Activated T-cell treated with anti-CD3 and anti-CD28 coated beads for 1 hour (primary cell): ENCODE data around the gene TSPAN12.

Source experiments
- DNase-seq: peaks from one replicate; pipeline ENCODE4 v3.0.0-alpha.2; 2020; ENCODE audit warnings: low read depth

The TSPAN12 gene

DNA sequence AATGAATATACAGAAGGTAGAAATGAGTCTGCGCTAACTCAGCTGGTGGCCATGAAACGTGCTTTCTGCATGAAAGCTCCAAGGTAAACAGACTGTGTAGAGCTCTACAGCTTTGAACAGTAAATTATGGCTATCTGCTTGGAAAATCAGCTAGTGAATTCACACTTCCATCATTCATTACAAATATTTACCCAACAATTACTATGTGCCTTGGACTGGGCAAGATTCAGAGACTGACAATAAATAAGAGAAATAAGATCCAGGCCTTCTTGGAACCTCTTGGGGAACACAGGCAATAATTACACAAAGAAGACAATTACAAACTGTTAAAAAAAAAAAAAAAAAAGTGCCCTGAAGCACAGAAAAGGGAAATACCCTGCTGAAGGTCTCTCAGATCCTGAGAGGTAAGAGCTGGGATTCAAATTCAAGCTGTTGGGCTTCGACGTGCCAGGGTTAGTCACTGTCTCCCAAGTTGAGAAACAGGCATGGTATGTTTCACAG is 15.8 kb downstream of the TSPAN12 start:
- DNase-seq = no peak

DNA sequence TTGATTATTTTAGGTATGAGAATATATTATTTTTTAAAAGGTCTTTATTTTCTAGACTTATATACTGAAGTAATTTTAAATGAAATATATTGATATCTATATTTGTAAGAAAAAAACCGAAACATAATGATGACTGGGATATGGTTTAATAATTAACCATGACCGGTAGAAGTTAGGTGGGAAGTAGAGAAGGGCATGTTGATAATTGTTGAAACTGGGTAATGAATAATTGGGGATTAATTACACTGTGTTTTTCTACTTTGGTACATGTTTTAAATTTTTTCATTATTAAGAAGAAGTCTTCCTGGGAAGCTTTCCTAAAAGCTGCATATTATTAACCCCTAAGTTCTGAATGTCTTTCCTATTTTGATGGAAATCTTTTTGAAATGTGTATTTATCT is 16.3 kb downstream of the TSPAN12 start:
- DNase-seq = no peak

DNA sequence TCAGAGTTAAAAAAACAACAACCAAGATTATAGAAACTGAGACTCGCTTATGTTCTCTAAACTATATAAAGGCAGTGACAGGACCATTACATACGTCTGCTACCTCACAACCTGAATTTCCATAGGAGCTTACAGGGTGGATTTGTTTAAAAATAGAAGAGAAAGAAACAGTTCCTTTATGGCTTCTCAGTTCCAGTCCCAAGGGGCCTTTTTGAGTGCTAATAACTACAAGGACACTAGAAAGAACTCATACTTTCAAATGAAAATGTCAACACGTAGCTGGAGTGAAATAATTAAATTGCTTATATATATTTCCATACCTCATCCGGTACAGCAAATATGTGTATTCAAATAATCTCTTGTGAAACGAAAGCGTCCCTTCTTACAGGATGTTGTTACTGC is 19.7 kb downstream of the TSPAN12 start:
- no peak for DNase-seq

GRCh38 chr7:120837599-120837998 is 20.3 kb downstream of the TSPAN12 start:
- no peak for DNase-seq

DNA sequence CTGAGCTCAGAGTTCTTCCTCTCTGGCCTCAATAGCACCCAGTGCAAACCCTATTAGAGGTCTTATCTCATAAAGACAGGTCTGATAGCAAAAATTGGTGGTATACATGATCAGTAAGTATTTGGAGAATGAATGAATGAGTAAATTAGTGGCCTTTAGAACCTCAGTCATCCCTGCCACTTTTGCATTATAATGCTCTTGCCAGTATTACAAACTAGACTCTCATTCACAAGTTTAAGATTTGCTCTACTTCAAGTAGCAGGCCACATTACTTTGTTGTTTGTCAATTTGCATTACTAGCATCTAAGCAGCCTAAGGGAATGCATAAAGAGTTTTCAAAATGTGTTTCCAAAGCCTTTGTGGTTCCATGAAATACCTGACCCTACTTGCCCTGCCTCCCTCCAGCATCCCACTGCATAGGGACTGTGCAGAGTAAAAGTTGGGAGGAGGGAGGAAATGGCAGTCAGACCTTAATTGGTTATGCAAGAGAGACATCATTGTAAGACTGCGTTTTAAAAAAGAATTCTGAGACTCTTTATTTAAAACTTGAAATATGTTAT is 21.3 kb downstream of the TSPAN12 start:
- DNase-seq = no peak

DNA sequence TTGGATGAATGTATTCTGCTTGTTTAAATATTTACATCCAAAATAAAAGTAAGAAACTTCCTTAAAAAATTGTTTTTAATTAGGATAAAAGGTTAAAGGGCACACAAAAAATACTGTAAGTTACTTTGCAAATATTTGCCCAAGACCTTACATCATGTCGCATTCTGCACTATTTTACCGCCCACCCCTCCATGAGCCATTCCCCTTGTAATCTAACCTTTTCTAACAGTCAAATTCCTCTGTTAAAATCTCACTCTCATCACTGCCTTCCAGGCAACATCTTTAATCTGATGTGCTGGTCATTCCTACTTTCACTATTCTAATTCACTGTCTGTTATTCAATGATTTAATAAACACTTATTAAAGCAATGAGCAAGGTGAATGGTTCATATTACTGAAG is 23.2 kb downstream of the TSPAN12 start:
- no peak for DNase-seq

DNA sequence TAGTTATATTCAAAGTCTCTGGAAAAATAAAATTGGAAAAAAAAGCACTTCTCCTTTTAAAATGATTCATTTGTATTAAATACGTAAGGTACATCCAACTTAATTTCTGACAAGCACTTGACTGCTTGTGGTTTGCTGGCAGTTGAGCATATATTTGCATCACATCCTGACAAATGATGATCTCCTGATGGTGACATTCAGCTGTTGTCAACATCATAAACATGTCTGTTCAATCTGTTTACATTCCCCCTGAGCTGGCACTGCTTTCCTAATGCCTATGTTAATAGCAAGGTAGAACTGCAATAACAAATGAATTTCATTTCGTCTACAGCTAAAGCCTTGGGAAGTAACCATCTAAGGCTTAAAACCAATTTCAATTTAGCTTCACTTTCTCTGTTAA is 24.4 kb downstream of the TSPAN12 start:
- DNase-seq = no peak

- DNase-seq = no peak
These were observed 25.1 kb downstream of the TSPAN12 start for GRCh38 chr7:120832803-120833202.

GRCh38 chr7:120831260-120831659 is 26.7 kb downstream of the TSPAN12 start:
- DNase-seq = no peak

- DNase-seq = no peak
These were observed 28.5 kb downstream of the TSPAN12 start for GRCh38 chr7:120829487-120829886.

GRCh38 chr7:120828528-120828927 is 29.4 kb downstream of the TSPAN12 start:
- no peak for DNase-seq

GRCh38 chr7:120827371-120828118 is 30.4 kb downstream of the TSPAN12 start:
- no peak for DNase-seq

DNA sequence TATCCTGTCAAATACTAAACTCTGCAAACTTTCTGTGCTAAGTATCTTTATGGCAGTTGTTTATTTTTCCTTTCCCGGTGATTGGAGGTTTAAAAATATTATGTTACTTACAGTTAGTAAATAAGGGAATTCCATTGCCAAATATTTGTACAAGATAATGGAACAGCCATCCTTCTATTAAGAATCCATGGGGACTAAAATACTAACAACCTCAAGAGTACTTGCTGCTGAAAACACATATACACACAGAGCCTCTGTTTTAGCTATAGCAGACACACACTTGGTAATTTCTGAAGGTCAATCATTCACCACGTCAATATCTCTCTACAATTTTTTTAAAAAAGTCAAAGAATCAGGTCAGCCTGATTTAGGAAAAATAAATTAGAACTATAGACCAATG is 32.4 kb downstream of the TSPAN12 start:
- no peak for DNase-seq

- no peak for DNase-seq
These were observed 32.8 kb downstream of the TSPAN12 start for GRCh38 chr7:120825152-120825551.

- DNase-seq = no peak
These were observed 38.1 kb downstream of the TSPAN12 start for GRCh38 chr7:120819861-120820260.

GRCh38 chr7:120817851-120818250 is 40.1 kb downstream of the TSPAN12 start:
- no peak for DNase-seq

DNA sequence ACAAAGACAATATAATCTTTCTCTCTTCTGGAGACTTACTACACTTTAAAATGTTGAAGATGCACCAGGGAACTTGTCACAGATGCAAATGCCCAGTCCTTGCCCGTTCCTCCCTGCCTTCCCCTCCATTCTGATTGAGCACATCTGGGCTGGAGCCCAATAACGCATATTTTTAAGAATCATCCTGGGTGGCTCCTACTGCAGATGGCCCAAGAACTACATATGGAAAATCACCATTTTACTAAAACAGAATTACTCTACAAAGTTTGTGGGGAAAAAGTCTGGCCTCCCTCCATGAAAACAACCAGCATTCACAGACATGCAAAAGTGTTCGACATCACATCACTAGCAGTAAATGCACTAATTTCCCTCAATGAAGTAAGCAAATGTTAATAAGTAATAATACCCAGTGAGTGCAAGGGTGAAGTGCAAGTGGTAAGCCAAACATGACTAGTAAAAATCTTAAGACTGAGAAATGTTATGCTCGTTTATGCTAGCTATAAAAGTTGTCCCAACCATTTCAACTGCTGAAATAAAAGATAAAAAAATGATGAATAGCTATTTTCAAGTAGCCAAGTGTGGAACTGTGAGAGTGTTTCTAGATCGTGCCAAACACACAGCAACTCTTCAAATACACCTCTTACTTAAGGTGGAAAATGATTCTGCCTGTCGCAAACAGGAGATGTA is 43.5 kb downstream of the TSPAN12 start:
- no peak for DNase-seq

GRCh38 chr7:120813546-120814252 is 44.2 kb downstream of the TSPAN12 start:
- no peak for DNase-seq

GRCh38 chr7:120813089-120813488 is 44.9 kb downstream of the TSPAN12 start:
- DNase-seq = no peak

GRCh38 chr7:120809260-120809659 is 48.7 kb downstream of the TSPAN12 start:
- DNase-seq = no peak

- no peak for DNase-seq
These were observed 50.6 kb downstream of the TSPAN12 start for GRCh38 chr7:120807390-120807789.

DNA sequence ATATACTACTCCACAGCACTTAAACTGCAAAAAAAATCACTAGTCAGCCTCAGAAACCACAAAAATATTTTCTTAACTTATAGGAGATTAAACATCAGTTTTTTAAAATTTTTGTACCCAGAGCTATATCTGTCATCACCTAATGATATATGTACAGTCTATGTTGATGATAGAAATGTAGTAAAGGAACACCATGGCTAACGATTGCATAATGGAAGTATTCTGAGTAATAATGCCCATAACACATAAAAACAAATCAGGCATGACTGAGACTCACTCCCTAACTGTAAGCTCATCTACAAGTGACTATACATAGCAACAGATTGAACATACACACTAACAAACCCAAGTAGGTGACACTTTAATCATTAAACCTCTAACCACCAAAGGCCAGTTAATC is 51.3 kb downstream of the TSPAN12 start:
- DNase-seq = no peak
